DMS114 treated with DMSO at 0.1 percent for 48 hours (cell line): ENCODE measurements around the gene AK8.

ENCODE experiments used
- DNase-seq: peaks from one replicate; lab custom pipeline; 2025; ENCODE audit not compliant: unreplicated experiment; lab: John Stamatoyannopoulos, UW

Gene AK8

GRCh38 chr9:132745756-132746709 is 132.1 kb downstream of the AK8 start:
- no peak for DNase-seq

GRCh38 chr9:132744881-132745755 is 133.0 kb downstream of the AK8 start:
- no peak for DNase-seq

DNA sequence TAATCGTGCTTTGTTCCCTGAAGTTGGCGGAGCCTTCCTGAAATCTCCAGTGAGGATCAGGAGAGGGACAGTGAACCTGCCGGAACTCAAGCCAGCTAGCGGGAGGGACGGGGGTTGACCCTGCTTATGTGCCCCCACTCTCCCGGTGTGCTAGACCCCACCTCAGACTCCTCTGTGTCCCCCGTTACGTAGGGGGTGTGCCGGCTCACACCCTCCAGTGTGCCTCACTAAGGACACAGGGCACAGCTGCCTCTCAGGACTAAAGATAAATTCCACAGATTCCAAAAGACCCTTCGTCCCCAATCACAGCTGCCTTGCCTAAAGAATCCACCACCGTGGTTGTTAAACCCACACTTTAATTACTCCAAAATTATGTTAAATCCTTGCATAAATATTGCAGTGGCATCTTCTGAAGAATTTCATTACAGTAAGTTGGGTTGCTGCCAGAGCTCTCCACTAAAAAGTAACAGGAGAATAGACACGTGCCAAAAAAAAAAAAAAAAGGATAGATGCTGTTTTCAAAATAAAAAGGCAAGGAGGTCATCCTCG is 134.1 kb downstream of the AK8 start:
- no peak for DNase-seq

DNA sequence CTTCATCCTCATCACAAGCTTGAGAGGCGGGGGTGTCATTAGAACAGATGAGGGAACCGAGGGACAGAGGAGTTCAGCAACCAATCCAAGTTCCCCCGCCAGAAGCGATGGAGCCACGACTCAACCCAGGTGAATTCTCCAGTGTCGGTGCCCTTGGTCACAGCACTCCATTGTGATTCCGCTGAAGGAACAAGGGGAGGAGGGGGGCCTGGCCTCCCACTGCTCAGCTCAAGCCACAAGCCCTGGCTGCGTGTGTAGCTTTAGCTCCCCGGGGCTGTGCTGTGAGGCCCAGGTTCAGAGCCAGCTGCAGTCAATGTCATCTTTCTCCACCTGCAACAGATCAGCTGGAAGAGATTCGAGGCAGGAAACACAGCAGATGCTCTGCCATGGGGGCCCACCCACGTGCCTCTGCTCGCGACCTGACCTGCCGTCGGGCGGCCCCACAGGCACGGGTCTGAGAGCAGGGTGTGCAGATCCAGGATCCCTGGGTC is 135.2 kb downstream of the AK8 start:
- no peak for DNase-seq

- no peak for DNase-seq
Observed at GRCh38 chr9:132740526-132741309, 137.4 kb downstream of the AK8 start.

GRCh38 chr9:132739710-132740310 is 138.3 kb downstream of the AK8 start:
- DNase-seq = no peak

GRCh38 chr9:132733260-132733815 is 144.7 kb downstream of the AK8 start:
- DNase-seq = no peak

DNA sequence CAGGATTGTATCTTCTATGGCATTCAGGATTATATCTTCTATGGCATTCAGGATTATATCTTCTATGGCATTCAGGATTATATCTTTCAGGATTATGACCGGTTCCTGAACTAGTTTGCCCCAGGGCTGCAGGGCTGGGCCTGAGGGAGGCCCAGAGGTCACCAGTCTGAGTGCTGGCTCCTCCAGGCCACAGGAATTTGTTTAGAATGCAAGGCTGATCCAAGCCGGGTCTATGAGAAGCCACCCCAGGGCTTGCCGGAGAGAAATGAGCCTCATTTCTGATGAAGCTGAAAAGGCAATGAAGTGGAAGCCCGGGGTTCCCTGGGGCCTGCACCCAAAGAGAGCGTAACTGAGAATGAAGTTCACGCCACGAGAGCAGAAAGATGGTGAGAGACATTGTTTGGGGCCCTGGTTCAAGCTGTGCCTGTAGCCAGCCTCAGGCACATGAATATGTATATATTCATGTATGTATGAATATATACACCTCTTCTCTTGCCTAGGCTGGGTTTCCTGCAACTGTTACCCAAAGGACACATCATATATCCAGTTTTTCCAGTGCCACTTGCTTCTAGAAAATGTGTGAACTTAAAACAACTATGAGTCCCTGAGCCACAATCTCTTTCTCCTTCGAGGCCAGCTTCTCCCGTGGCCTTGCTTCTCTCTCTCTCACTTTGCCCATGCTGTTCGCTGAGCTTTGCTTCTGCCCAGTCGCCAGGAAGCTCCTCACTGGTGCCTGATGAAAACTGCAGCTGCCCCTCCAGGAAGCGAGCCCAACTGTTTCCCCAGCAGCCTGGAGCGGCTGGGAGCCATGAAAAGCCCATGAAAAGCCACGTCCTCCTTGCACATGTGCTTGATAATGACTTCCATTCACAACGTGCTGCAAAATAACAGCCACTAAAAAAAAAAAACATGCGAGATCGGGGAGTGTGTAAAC is 145.5 kb downstream of the AK8 start:
- DNase-seq = no peak

DNA sequence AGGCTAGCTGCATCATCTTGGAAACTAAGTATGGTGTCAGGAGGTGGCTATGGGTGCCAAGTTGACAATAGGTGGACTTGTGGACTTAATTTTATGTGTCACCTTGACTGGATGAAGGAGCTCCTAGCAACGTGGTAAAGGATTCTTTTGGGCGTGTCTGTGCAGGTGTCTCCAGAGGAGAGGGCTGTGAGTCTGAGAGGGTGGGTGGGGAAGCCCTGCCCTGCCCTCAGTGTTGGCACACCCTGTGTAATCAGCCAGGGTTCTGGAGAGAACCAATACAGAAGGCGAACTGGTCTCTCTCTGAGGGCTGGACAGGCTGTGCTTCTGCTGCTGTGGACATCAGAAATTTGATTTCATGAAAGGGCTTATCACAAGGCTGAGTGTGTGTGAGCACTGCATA is 146.9 kb downstream of the AK8 start:
- no peak for DNase-seq

DNA sequence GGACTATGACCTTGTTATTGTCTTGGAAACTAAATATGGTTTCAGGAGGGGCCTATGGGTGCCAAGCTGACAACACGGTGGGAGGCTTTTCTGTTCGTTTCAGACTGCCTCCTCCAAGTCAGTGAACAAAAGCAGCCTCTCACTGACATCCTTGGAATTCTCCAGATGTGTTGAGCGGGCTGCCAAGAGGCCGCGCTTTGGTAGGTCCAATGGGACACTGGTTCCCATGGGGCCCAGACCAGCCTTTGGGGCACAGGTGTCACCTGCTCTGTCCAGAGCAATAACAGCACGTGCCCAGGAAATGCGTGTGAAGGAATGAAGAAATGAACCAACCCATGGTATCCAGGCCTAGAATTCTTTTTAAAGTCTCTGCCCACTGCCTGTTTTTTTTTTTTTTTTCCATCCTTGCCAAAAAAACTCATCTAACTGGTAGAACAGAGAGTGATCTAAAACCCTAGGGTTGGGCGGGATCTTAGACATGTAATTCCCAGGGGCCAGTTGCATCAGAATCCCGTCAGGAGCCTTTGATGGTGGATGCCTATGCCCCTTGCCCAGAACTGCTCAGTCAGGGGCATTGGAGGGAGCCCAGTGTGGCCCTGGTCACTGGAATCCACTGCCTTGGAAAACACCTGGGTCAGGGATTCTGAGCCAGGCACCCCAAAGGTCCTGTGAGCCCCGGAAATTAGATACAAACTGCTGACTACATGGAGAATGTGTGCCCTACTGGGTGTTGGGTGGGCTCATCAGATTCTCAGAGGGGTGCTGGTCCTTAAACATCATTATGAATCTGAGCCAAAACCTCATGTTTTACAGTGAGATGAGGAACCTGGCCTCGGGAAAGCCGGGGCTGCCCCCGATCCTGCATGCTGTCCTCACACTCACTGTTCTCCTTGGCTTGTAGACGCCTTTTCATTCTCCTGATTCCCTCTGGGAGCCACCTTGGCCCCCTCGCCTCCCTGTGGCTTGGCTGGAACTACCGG is 147.7 kb downstream of the AK8 start:
- no peak for DNase-seq

DNA sequence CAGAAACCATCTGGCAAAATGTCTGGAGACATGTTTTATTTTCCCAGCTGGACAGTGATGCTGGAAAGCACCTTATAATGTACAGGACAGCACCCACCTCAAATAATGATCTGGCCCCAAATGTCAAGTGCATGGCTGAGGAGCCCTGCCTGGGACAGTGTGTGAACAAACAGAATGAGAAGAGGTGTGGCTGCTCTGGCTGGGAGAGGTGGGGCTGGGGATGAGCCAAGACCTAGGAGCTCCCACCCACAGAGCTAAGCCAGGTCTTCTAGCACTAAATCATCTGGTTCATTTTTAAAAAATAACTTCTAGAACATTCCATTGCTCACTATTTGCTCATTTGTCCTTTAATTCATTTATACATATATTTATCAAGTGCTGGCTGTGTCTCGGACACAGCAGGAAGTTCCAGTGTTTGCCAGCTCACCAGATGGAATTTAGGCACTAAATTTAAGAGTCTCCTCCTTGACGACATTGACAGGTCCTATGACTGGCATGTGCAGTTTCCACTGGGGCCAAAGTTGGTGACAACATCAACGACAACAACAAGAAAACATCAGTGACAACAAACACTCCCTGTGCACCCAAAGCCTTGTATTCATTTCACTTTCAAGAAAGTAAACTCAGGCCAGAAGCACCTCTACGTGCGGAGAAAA is 148.7 kb downstream of the AK8 start:
- no peak for DNase-seq

- DNase-seq = no peak
Observed at GRCh38 chr9:132728497-132728896, 149.6 kb downstream of the AK8 start.

DNA sequence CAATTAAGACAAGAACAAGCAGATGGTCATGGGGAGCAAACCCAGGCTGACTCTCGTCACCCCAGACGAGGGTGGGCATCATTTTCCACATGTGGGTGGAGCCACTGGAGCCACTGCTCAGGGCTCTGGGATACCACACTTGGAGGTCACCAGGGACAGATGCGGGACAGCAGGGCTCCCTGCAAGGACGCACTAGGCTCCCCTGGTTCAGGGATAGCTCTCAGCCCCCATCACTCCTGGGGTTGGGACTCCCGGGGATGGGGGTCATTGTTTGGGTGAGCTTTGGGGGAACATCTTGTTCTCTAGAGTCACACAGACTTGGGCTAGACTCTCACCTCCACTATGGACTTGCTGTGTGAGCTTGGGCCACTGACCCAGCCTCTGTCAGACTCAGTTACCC is 150.0 kb downstream of the AK8 start:
- DNase-seq = no peak

- DNase-seq = no peak
Observed at GRCh38 chr9:132726576-132727130, 151.4 kb downstream of the AK8 start.

- no peak for DNase-seq
Observed at GRCh38 chr9:132725306-132725705, 152.8 kb downstream of the AK8 start.

DNA sequence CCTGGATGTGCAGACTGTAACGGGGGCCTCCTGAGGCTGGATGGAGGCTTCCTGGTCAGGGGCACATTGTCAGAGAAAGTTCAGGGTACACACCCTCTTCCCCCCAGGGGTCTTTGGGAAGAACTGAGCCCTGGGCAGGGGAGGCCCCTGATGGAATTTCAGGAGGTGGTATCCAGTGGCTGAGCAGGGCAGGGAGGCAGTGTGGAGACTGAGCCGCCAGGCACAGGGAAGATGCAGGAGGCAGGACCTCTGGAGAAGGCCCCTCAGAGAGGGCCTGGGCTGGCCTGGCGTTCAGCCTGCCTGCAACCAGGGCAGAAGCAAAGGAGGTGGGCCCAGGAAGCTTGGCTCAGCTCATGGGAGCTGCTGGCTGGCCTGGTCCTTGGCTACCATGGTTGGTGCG is 154.3 kb downstream of the AK8 start:
- no peak for DNase-seq

- DNase-seq = no peak
Observed at GRCh38 chr9:132722564-132723065, 155.5 kb downstream of the AK8 start.
